Measurements from ENCODE around the gene BTBD19.

GRCh38 chr1:44777547-44777946, 30.8 kb upstream of the BTBD19 start:
- TF ChIP-seq, protein P1, sequence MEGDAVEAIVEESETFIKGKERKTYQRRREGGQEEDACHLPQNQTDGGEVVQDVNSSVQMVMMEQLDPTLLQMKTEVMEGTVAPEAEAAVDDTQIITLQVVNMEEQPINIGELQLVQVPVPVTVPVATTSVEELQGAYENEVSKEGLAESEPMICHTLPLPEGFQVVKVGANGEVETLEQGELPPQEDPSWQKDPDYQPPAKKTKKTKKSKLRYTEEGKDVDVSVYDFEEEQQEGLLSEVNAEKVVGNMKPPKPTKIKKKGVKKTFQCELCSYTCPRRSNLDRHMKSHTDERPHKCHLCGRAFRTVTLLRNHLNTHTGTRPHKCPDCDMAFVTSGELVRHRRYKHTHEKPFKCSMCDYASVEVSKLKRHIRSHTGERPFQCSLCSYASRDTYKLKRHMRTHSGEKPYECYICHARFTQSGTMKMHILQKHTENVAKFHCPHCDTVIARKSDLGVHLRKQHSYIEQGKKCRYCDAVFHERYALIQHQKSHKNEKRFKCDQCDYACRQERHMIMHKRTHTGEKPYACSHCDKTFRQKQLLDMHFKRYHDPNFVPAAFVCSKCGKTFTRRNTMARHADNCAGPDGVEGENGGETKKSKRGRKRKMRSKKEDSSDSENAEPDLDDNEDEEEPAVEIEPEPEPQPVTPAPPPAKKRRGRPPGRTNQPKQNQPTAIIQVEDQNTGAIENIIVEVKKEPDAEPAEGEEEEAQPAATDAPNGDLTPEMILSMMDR (IDR thresholded peaks at IDR 0.05): no peak
- TF ChIP-seq POLR2A (IDR thresholded peaks at IDR 0.05): no peak

Data from vagina (tissue), 2 donors.